ENCODE results near the gene OSBPL1A. TPM values are rescaled to one million over a fixed set of nuclear protein-coding genes. Genes with fewer than 3 reads are reported as not detected.

The OSBPL1A gene
- total RNA-seq, 1 donor from 2014 or later: 29.7 TPM

GRCh38 chr18:24432618-24433017 lies 35.0 kb upstream of the OSBPL1A start:
- H3K4me1 Mint-ChIP-seq (ENCODE audit: unreplicated experiment): peaks cover 12% of the 10 kb centered on the region
- H3K27me3 Mint-ChIP-seq (ENCODE audit: unreplicated experiment): no peaks in the 10 kb centered on the region
- peaks cover 23% of the 10 kb centered on the region for H3K36me3 Mint-ChIP-seq (ENCODE audit: unreplicated experiment)
- TF ChIP-seq, protein P1, sequence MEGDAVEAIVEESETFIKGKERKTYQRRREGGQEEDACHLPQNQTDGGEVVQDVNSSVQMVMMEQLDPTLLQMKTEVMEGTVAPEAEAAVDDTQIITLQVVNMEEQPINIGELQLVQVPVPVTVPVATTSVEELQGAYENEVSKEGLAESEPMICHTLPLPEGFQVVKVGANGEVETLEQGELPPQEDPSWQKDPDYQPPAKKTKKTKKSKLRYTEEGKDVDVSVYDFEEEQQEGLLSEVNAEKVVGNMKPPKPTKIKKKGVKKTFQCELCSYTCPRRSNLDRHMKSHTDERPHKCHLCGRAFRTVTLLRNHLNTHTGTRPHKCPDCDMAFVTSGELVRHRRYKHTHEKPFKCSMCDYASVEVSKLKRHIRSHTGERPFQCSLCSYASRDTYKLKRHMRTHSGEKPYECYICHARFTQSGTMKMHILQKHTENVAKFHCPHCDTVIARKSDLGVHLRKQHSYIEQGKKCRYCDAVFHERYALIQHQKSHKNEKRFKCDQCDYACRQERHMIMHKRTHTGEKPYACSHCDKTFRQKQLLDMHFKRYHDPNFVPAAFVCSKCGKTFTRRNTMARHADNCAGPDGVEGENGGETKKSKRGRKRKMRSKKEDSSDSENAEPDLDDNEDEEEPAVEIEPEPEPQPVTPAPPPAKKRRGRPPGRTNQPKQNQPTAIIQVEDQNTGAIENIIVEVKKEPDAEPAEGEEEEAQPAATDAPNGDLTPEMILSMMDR (IDR thresholded peaks at IDR 0.05): no peak
- no peaks in the 10 kb centered on the region for H3K9me3 Mint-ChIP-seq (ENCODE audit: unreplicated experiment)
- DNase-seq (ENCODE audit: extremely low spot score, unreplicated experiment): no peak
- no peak overlapping the region for H3K27ac Mint-ChIP-seq (ENCODE audit: unreplicated experiment)
- H3K4me3 Mint-ChIP-seq (ENCODE audit: unreplicated experiment): no peak overlapping the region

DNA sequence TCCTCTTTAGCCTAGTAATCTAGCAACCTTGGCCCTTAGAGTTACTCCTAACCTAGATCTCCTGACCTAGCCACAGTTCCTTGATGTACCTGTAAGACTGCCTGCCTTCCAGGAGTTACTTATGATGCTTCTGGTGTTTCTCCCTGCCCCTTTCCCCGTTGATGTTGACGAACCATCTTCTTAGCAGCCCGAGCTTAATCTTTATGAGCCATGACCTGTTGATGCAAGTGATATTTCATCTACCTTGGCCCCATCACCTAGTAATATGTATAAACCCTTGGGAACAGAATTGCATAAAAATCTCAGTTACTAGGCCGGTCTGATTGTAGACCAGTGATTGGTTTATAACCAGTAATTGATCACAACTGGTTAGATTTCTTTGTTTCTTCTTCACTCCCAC lies 31.6 kb upstream of the OSBPL1A start:
- DNase-seq (ENCODE audit: extremely low spot score, unreplicated experiment): no peak
- TF ChIP-seq, protein P1 (IDR thresholded peaks at IDR 0.05): no peak
- peaks cover 8% of the 10 kb centered on the region for H3K9me3 Mint-ChIP-seq (ENCODE audit: unreplicated experiment)
- H3K27ac Mint-ChIP-seq (ENCODE audit: unreplicated experiment): no peak overlapping the region
- peaks cover 16% of the 10 kb centered on the region for H3K36me3 Mint-ChIP-seq (ENCODE audit: unreplicated experiment)
- peaks cover 20% of the 10 kb centered on the region for H3K4me1 Mint-ChIP-seq (ENCODE audit: unreplicated experiment)
- H3K4me3 Mint-ChIP-seq (ENCODE audit: unreplicated experiment): no peak overlapping the region
- peaks cover 6% of the 10 kb centered on the region for H3K27me3 Mint-ChIP-seq (ENCODE audit: unreplicated experiment)

GRCh38 chr18:24428709-24429108 lies 31.1 kb upstream of the OSBPL1A start:
- TF ChIP-seq, protein P1 (IDR thresholded peaks at IDR 0.05): peak; percentile 22
- H3K36me3 Mint-ChIP-seq (ENCODE audit: unreplicated experiment): peaks cover 16% of the 10 kb centered on the region
- peaks cover 9% of the 10 kb centered on the region for H3K27me3 Mint-ChIP-seq (ENCODE audit: unreplicated experiment)
- peaks cover 8% of the 10 kb centered on the region for H3K9me3 Mint-ChIP-seq (ENCODE audit: unreplicated experiment)
- H3K4me3 Mint-ChIP-seq (ENCODE audit: unreplicated experiment): no peak overlapping the region
- H3K4me1 Mint-ChIP-seq (ENCODE audit: unreplicated experiment): peaks cover 20% of the 10 kb centered on the region
- no peak for DNase-seq (ENCODE audit: extremely low spot score, unreplicated experiment)
- no peak overlapping the region for H3K27ac Mint-ChIP-seq (ENCODE audit: unreplicated experiment)

DNA sequence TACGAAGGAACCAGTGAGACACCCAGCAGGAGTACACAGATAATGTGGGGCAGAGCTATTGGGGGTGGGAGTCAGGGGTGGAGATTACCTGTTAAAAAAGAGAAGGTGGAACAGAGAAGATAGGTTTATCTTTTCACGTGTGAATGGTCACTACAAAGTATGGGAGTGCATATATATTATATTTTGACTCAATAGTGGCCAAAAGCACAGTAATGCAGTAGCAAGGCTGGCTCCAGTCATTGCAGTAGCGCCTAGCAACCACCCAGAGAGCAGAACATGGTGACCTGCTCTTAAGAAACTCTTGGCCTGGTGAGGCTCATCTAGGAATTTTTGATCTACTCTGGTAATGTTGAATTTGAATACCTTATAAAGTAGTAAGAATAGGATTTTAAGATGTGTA lies 29.9 kb upstream of the OSBPL1A start:
- Mint-ChIP-seq H3K27me3 (ENCODE audit: unreplicated experiment) (peaks cover 14% of the 10 kb centered on the region), H3K27ac (ENCODE audit: unreplicated experiment) (peak overlapping the region; percentile 94), H3K36me3 (ENCODE audit: unreplicated experiment) (peaks cover 16% of the 10 kb centered on the region), H3K4me3 (ENCODE audit: unreplicated experiment) (peak overlapping the region; percentile 90), H3K4me1 (ENCODE audit: unreplicated experiment) (peaks cover 20% of the 10 kb centered on the region), H3K9me3 (ENCODE audit: unreplicated experiment) (peaks cover 8% of the 10 kb centered on the region)
- TF ChIP-seq, protein P1 (IDR thresholded peaks at IDR 0.05): no peak
- no peak for DNase-seq (ENCODE audit: extremely low spot score, unreplicated experiment)

- TF ChIP-seq, protein P1 (IDR thresholded peaks at IDR 0.05): no peak
- Mint-ChIP-seq H3K4me1 (ENCODE audit: unreplicated experiment) (peaks cover 20% of the 10 kb centered on the region), H3K4me3 (ENCODE audit: unreplicated experiment) (peak within 1 kb of the TSS; percentile 90), H3K36me3 (ENCODE audit: unreplicated experiment) (peaks cover 16% of the 10 kb centered on the region), H3K27me3 (ENCODE audit: unreplicated experiment) (peaks cover 14% of the 10 kb centered on the region), H3K9me3 (ENCODE audit: unreplicated experiment) (peaks cover 8% of the 10 kb centered on the region), H3K27ac (ENCODE audit: unreplicated experiment) (peak within 1 kb of the TSS; percentile 94)
- peak; percentile 95 for DNase-seq (ENCODE audit: extremely low spot score, unreplicated experiment)
Measured at GRCh38 chr18:24426398-24427294, 29.0 kb upstream of the OSBPL1A start, which contains the start of gene IMPACT. IMPACT (plus strand) TSS chr18:24426670; CDS start chr18:24426757, 87 bp downstream.

Measured in osteocyte (in vitro differentiated cells).